ENCODE data around the gene GALK2.
"Not testable (repeated sequence)": the region's sequence is repeated elsewhere in the genome, so short reads cannot be mapped to it uniquely, and the experiment has no call there.

DNA sequence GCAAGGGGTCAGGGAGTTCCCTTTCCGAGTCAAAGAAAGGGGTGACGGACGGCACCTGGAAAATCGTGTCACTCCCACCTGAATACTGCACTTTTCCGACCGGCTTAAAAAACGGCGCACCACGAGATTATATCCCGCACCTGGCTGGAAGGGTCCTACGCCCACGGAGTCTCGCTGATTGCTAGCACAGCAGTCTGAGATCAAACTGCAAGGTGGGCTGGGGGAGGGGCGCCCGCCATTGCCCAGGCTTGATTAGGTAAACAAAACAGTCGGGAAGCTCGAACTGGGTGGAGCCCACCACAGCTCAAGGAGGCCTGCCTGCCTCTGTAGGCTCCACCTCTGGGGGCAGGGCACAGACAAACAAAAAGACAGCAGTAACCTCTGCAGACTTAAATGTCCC is 184.4 kb downstream of the GALK2 start:
- TF ChIP-seq ESRRG, ZC3H10 (CRISPR knock-in tag; IDR thresholded peaks at IDR 0.05): not testable (repeated sequence)
- TF ChIP-seq, protein P1, sequence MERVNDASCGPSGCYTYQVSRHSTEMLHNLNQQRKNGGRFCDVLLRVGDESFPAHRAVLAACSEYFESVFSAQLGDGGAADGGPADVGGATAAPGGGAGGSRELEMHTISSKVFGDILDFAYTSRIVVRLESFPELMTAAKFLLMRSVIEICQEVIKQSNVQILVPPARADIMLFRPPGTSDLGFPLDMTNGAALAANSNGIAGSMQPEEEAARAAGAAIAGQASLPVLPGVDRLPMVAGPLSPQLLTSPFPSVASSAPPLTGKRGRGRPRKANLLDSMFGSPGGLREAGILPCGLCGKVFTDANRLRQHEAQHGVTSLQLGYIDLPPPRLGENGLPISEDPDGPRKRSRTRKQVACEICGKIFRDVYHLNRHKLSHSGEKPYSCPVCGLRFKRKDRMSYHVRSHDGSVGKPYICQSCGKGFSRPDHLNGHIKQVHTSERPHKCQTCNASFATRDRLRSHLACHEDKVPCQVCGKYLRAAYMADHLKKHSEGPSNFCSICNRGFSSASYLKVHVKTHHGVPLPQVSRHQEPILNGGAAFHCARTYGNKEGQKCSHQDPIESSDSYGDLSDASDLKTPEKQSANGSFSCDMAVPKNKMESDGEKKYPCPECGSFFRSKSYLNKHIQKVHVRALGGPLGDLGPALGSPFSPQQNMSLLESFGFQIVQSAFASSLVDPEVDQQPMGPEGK (CRISPR knock-in tag; IDR thresholded peaks at IDR 0.05; ENCODE audit: borderline replicate concordance), result not testable (repeated sequence)

Data from SK-N-SH treated with all-trans-retinoic acid at 6 μM for 48 hours (cell line).